ENCODE measurements around the gene ATP11A. TPM values are rescaled to one million over a fixed set of nuclear protein-coding genes. Genes with fewer than 3 reads are reported as not detected.
"Not testable (repeated sequence)": the region's sequence is repeated elsewhere in the genome, so short reads cannot be mapped to it uniquely, and the experiment has no call there.

The ATP11A gene
- total and polyA plus RNA-seq, 11 donors: 20.5 to 146 (median 91.2) TPM

GRCh38 chr13:112680741-112681360, 9.0 kb upstream of the ATP11A start:
- intact Hi-C loops (cut with DNase I): loop anchor here in 1 of 10 donors (10.0 kb wide), 1 partner anchor 134 kb away; no protein-coding TSS in a partner anchor
- WGBS, 4 donors: 91 to 95% (median 94%) methylated on average over 12 to 17 of the region's 17 CpGs
- Histone ChIP-seq H3K27me3 (no peaks in the 10 kb centered on the region), H3K27ac (no peak overlapping the region), H3K9me3 (no peaks in the 10 kb centered on the region), H3K36me3 (no peaks in the 10 kb centered on the region), H3K4me1 (no peaks in the 10 kb centered on the region), H3K4me3 (no peak overlapping the region)
- DNase-seq: no peak
- peak in 1 of 4 donors; percentile 13 for ATAC-seq
- TF ChIP-seq POLR2A (IDR thresholded peaks at IDR 0.05): no peak
- TF ChIP-seq CTCF (IDR thresholded peaks at IDR 0.05): no peak

GRCh38 chr13:112683581-112683980, 6.3 kb upstream of the ATP11A start:
- Histone ChIP-seq H3K36me3 (no peaks in the 10 kb centered on the region), H3K27ac (no peak overlapping the region), H3K27me3 (no peaks in the 10 kb centered on the region), H3K4me1 (peaks cover 0 to 8% (median 0%) of the 10 kb centered on the region in 12 donors), H3K9me3 (no peaks in the 10 kb centered on the region), H3K4me3 (no peak overlapping the region)
- TF ChIP-seq CTCF (IDR thresholded peaks at IDR 0.05) (no peak), POLR2A (IDR thresholded peaks at IDR 0.05) (no peak)
- WGBS, 4 donors: 92 to 93% (median 92%) methylated on average over 10 of the region's 10 CpGs
- intact Hi-C loops (cut with DNase I): loop anchor here in 1 of 10 donors (10.0 kb wide), 1 partner anchor 131 kb away; no protein-coding TSS in a partner anchor
- DNase-seq: no peak
- no peak for ATAC-seq

GRCh38 chr13:112684071-112684845, 5.6 kb upstream of the ATP11A start:
- no peak for ATAC-seq
- WGBS, 4 donors: 91 to 95% (median 94%) methylated on average over 18 of the region's 18 CpGs
- TF ChIP-seq POLR2A (IDR thresholded peaks at IDR 0.05): no peak
- TF ChIP-seq CTCF (IDR thresholded peaks at IDR 0.05): no peak
- H3K9me3 ChIP-seq: no peaks in the 10 kb centered on the region
- peaks cover 0 to 15% (median 3%) of the 10 kb centered on the region in 12 donors for H3K4me1 ChIP-seq
- H3K4me3 ChIP-seq: no peak overlapping the region
- intact Hi-C loops (cut with DNase I): loop anchor here in 1 of 10 donors (10.0 kb wide), 1 partner anchor 131 kb away; no protein-coding TSS in a partner anchor
- H3K27ac ChIP-seq: no peak overlapping the region
- H3K36me3 ChIP-seq: no peaks in the 10 kb centered on the region
- no peaks in the 10 kb centered on the region for H3K27me3 ChIP-seq
- DNase-seq: no peak

- H3K4me3 ChIP-seq, DNase-seq, ATAC-seq, H3K27me3 ChIP-seq, H3K9me3 ChIP-seq, H3K36me3 ChIP-seq, H3K27ac ChIP-seq: not testable (repeated sequence)
- H3K4me1 ChIP-seq: peaks cover 0 to 15% (median 3%) of the 10 kb centered on the region in 12 donors
- intact Hi-C loops (cut with DNase I): loop anchor here in 7 of 10 donors (5.0 to 10.0 kb wide), 3 partner anchors 43 to 130 kb away; no protein-coding TSS in a partner anchor
- 76 to 82% (median 80%) methylated on average over 9 of the region's 9 CpGs for WGBS, 4 donors
These were observed 4.5 kb upstream of the ATP11A start for GRCh38 chr13:112685189-112685805.
